ENCODE measurements around the gene RTF1.

DNA sequence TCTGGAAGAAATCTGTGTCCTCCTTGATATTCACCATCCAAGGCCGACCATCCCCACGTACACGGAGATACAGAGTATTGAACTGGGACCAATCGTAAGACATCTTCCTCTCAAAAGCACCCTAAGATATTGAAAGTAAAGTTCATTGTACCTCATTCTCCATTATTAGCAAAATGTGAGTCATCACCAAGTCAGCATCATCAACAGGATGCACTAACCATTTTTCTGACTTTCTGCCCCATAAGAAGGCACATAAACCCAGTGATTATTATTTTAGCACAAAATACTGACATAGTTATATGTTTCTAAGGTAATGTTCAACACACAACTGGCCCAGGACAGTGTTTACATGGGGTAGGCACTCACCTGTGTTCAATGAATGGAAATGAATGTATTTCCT, 22.0 kb upstream of the RTF1 start:
- TF ChIP-seq, protein P1, sequence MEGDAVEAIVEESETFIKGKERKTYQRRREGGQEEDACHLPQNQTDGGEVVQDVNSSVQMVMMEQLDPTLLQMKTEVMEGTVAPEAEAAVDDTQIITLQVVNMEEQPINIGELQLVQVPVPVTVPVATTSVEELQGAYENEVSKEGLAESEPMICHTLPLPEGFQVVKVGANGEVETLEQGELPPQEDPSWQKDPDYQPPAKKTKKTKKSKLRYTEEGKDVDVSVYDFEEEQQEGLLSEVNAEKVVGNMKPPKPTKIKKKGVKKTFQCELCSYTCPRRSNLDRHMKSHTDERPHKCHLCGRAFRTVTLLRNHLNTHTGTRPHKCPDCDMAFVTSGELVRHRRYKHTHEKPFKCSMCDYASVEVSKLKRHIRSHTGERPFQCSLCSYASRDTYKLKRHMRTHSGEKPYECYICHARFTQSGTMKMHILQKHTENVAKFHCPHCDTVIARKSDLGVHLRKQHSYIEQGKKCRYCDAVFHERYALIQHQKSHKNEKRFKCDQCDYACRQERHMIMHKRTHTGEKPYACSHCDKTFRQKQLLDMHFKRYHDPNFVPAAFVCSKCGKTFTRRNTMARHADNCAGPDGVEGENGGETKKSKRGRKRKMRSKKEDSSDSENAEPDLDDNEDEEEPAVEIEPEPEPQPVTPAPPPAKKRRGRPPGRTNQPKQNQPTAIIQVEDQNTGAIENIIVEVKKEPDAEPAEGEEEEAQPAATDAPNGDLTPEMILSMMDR (IDR thresholded peaks at IDR 0.05 in 4 of 5, conservative IDR thresholded peaks at IDR 0.05 in 1 of 5), result no peak
- no peak for TF ChIP-seq POLR2A (IDR thresholded peaks at IDR 0.05)
